HG03432 (cell line): ENCODE measurements around the gene HLX.

Experiments
- ATAC-seq: cut with Tn5 transposase; IDR thresholded peaks from one replicate; pipeline ENCODE4 v1.9.1; 2021; ENCODE audit warnings: mild to moderate bottlenecking, moderate library complexity; ENCODE audit not compliant: unreplicated experiment

Gene HLX

DNA sequence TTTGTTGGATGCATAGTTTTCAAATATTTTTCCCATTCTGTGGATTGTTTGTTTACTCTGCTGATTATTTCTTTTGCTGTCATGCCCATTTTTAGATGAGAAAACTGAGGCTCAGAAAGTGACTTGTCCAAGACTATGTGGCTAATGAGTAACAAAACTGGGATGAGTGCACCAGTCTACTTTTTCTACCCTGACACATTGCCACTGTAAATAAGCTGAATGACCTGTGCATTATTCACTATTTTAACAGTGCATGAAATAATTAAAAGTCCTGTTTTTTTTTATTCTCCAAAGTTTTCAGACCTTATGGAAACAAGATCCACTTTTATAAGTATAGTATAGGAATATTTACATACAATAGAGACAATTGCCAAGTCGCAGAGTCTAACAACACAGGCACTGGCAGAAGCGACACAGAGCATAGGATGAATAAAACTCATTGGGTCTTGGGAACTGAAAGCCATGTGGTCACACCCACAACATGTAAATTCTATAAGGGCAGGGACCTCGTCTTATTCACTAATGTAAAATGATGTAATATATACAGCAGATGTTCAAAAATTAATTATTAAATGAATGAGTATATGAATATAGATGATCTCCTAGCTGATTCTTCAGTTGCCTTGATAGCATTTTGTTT is 45.2 kb downstream of the HLX start:
- no peak for ATAC-seq

DNA sequence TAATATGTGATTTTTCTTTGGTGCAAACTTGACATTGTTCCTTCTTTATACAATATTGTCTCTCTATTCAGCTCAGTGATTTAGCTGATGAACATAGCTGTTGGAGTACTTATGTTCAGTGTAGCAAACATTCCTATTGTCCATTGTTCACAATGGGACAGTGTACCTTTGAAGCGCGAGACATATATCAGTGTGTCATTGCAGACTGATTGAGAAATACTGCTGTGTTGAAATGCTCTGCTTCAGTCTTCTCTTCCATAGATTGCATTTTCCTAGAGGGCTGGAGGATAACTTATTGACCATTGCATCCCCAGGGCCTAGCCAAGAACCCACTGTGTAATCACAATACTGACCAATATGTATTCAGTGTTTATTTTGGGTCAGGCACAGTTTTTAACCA is 46.5 kb downstream of the HLX start:
- ATAC-seq = no peak

DNA sequence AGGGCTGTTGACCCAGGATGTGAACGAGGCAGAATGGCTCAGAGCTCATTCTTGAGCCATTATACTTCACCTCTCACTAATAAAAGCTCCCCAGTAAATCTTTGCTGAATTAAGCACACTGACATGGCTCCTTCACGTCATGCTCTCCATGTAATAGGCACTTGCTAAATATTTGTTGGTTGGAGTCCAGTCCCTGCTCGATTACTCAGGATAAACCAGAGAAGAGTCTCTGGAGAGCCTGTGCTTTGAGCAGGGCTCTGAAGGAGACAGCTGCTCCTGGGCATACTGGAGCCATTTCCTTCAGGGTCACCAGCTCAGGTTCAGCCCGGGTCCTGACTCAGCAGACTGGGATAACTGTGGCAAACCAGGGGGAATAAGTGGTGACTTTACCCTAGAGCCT is 46.9 kb downstream of the HLX start:
- no peak for ATAC-seq

DNA sequence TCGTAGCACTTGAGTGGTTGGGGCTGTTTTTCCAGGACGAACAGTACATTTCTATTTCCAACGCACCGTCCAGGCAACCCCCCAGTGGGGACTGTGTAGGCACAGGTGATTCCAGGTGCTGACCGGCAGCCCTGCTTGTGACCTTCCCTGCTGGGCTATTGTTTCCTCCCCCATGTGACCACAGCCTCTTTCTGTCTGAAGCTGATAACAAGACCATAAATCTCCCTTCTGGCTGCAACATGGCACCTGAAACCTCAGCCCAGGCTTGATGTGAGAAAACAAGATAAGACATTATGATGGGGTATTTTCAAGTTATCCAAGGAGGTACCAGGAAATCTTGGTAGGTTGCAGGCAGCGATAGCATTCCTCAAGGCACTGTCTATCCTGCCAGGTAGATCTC is 48.2 kb downstream of the HLX start:
- ATAC-seq = no peak

DNA sequence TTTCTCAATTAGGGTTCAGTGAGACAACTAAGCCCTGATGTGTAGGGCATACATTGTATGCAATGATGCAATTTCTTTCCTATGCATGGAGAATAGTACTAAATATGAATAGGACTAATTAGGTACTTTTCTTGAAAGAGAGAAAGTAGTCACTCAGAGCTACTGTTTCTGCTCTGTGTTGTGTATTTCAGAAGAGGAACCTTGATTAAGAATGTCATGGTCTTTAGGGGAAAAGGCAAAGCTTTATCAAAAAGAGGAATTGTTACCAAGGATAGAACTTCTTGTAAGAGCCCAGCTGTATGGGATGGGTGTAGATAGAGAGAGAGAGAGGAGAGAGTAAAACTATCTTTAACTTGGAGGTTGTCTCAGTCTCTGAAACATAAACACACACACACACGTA is 49.1 kb downstream of the HLX start:
- ATAC-seq = no peak

DNA sequence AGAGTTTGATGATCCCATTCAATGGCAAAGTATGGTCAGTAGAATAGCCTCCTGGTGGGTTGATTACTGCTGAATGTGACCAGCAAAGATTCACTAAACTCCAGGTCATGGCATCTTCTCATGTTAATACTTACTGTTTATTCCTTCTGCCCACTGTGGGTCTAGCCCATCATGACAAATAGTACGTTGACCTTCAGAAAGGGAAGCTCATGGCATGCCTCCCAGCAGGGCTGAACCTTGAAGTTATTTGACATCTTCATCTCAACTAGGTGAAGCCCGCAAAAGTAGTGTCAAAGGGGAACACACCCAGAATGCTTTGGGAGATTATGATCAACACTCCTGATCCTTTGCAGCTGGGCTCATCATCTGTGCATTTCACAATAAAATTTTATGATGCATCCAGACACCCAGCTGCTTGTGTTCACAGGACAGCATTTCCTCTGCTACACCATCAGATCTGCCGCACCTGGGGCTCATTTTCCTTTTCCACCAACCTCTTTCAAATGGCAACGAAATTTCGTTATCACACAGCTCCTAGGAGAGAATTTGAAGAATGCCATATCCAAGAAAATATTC is 49.6 kb downstream of the HLX start:
- ATAC-seq = no peak

DNA sequence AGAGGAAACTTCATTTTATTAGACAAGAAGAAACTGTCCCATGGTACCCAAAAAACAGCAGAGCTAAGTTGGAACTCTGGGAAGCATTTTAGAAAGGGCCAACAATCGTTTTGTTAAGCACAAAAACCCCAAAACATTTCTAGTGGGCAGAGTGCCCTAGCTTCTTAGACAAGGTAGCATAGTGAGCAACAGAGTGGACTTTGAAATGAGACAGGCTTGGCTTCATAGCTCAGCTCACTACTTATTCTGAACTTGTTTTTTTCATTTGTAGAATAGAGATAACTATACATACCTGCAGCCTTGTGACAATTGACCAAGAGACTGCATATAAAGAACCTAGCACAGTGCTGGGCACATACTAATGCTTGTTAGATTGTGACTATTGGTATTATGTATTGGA is 50.1 kb downstream of the HLX start:
- no peak for ATAC-seq
